HAP-1 (cell line): ENCODE measurements around the gene AADACL4.
"Not testable (repeated sequence)": the region's sequence is repeated elsewhere in the genome, so short reads cannot be mapped to it uniquely, and the experiment has no call there.

Experiments
- DNase-seq, 2 experiments: peaks; one replicate each; pipeline ENCODE4 v3.0.0-alpha.2; 2016 to 2020; ENCODE audit warnings: low spot score in 2 of 2
- H3K27me3 ChIP-seq: fragments of 250-450 bp; sonication (Bioruptor Pico); 2 replicates; pipeline ENCODE4 v1.5.1; 2020; ENCODE audit warnings: low read depth, mild to moderate bottlenecking, moderate library complexity
- H3K36me3 ChIP-seq: fragments of 250-450 bp; sonication (Bioruptor Pico); replicated peaks from 2 replicates; pipeline ENCODE4 v1.5.1; 2020; ENCODE audit warnings: mild to moderate bottlenecking
- H3K4me1 ChIP-seq: fragments of 250-450 bp; sonication (Bioruptor Pico); 2 replicates; pipeline ENCODE4 v1.5.1; 2020; ENCODE audit warnings: mild to moderate bottlenecking
- H3K4me3 ChIP-seq: fragments of 250-450 bp; sonication (Bioruptor Pico); 2 replicates; pipeline ENCODE4 v1.5.1; 2020; ENCODE audit warnings: mild to moderate bottlenecking, moderate library complexity
- H3K9me3 ChIP-seq: fragments of 250-450 bp; sonication (Bioruptor Pico); 2 replicates; pipeline ENCODE4 v1.5.1; 2020; ENCODE audit warnings: mild to moderate bottlenecking, moderate library complexity
- in situ Hi-C: fragments of 300-500 bp; cut with MboI; formaldehyde crosslinking; loops from 3 replicates; pipeline ENCODE4 v1.14.3; 2020; ENCODE audit warnings: low sequenced_read_pairs, inconsistent platforms, mixed read lengths

Gene AADACL4

DNA sequence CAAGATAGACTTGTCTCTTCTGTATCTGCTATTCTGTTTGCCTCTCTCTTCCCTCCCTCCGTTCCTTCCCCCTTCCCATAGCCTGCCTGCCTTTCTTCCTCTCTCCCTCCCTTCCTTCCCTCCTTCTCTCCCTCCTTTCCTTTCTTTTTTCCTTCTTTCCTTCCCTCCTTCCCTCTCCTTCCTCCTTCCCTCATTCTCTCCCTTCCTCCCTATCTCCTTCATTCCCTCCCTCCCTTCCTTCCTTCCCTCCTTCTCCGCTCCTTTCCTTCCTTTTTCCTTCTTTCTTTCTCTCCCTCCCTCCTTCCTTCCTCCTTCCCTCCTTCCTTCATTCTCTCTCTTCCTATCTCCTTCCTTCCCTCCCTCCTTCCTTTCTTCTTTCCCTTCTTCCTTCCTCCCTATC is 944 bp downstream of the AADACL4 start:
- peaks cover 14% of the 10 kb centered on the region for H3K9me3 ChIP-seq
- no peaks in the 10 kb centered on the region for H3K36me3 ChIP-seq
- no peaks in the 10 kb centered on the region for H3K27me3 ChIP-seq
- in situ Hi-C loops: no loop called here
- H3K4me3 ChIP-seq: no peak overlapping the region
- no peaks in the 10 kb centered on the region for H3K4me1 ChIP-seq
- DNase-seq: no peak

DNA sequence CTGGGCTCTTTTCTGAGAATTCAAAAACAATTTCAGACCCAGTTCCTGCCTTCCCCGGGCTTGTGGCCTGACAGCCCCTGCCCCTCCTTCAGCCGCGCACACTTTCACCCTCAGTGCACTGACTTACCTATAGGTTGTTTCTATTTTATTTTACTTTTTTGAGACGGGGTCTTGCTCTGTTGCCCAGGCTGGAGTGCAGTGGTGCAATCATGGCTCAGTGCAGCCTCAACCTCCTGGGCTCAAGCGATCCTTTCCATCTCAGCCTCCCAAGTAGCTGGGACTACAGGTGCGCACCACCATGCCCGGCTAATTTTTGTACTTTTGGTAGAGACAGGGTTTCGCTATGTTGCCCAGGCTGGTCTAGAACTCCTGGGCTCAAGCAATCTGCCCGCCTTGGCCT is 1.5 kb downstream of the AADACL4 start:
- H3K36me3 ChIP-seq, H3K9me3 ChIP-seq, in situ Hi-C loops, H3K4me3 ChIP-seq, H3K27me3 ChIP-seq, H3K4me1 ChIP-seq, DNase-seq: not testable (repeated sequence)

DNA sequence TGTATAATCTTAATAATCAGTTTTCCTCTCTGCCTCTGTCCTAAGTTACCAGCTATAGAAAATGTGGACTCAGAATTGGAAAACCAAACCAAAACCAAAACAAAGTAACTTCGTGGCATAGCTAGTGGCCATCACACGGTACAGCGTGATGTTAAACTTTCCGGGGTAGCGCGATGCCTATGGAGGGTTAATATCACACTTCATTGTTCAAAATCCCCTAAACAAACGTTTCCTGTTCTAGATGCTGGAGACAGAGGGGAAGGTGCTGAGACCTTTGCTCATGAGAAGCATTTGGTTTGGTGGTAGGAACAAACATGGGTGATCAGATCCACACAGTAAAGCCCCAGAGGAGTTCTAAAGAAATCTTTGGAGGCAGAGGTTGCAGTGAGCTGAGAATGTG is 4.9 kb downstream of the AADACL4 start:
- in situ Hi-C loops: no loop called here
- Histone ChIP-seq H3K4me1 (no peaks in the 10 kb centered on the region), H3K4me3 (no peak overlapping the region), H3K36me3 (no peaks in the 10 kb centered on the region), H3K27me3 (no peaks in the 10 kb centered on the region), H3K9me3 (no peaks in the 10 kb centered on the region)
- DNase-seq: no peak

DNA sequence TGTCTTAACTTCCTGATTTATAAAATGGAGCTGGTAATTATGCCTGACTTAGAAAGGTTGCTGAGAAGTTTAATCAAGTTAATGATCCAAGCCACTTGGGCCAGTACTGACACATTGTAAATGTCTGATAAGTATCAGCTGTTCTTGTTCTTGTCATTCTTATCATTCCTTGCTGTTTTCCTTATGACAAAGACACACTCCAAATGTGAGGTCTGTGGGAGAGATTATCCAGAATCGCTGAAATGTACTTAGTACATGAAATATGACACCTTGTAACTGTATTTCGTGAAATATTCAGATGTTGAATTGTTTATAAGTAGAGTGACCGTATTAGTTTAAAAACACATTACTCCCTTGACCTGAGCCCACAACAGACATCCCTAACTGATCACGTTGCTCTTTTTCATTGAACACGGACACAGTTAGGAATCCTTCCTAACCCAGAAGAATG is 6.1 kb downstream of the AADACL4 start:
- in situ Hi-C loops: loop anchor here (10.0 kb wide), 1 partner anchor 525 kb away; no protein-coding TSS in a partner anchor
- DNase-seq: no peak
- H3K9me3 ChIP-seq: no peaks in the 10 kb centered on the region

DNA sequence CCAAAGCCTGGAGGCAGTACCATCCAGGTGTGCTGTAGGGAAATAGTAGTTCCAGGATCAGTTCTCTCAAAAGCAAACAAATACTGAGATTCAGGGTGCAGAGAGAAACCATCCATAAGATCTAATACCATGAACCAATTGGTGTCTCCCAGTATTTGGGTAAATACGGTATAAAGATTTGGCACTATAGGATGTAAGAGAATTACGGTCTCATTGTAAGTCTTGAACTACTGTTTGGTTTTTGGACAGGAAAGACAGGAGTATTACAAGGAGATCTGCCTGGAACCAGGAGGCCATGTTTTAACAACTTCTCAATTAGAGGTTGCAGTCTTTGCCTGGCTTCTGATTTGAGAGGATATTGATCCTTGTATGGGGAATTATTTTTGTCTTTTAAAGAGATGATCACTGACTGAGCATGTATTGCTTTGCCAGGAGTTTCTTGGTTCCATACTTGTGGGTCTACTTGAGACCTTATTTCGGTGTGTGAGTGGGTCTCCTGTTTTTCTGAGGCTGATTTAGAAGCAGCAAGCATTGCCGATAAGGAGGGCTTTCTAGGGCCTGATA is 10.2 kb downstream of the AADACL4 start:
- in situ Hi-C loops: loop anchor here (10.0 kb wide), 1 partner anchor 529 kb away; no protein-coding TSS in a partner anchor
- Histone ChIP-seq H3K36me3 (no peaks in the 10 kb centered on the region), H3K27me3 (no peaks in the 10 kb centered on the region), H3K9me3 (no peaks in the 10 kb centered on the region), H3K4me3 (no peak overlapping the region), H3K4me1 (no peaks in the 10 kb centered on the region)
- DNase-seq: peak in 1 of 2 experiments; percentile 20

More for the DNA sequence above, 6.1 kb downstream of the AADACL4 start:
- H3K4me1 ChIP-seq: no peaks in the 10 kb centered on the region
- H3K27me3 ChIP-seq: no peaks in the 10 kb centered on the region
- H3K4me3 ChIP-seq: no peak overlapping the region
- no peaks in the 10 kb centered on the region for H3K36me3 ChIP-seq

DNA sequence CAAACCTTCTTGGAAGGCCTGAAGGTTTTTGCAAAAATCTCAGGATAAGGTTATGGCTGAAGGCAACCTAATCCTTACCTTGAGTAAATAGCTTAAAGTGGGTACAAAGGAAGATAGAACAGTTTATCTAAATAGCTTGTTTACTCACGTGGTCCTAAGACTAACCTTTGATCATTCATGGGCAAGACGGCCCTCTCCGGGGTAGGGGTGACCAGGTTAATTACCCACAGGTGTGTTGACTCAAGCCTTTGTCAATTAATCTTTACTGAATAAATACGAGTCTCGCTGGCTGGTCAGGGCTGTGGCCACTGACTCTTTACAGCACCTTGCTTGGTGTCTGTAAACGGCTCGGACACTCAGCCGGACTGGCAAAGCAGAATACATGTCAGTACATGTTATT is 10.8 kb downstream of the AADACL4 start:
- Histone ChIP-seq H3K27me3 (no peaks in the 10 kb centered on the region), H3K36me3 (no peaks in the 10 kb centered on the region), H3K9me3 (no peaks in the 10 kb centered on the region), H3K4me3 (no peak overlapping the region), H3K4me1 (no peaks in the 10 kb centered on the region)
- DNase-seq: no peak
- in situ Hi-C loops: loop anchor here (5.0 to 10.0 kb wide), 2 partner anchors 342 to 530 kb away; no protein-coding TSS in a partner anchor

DNA sequence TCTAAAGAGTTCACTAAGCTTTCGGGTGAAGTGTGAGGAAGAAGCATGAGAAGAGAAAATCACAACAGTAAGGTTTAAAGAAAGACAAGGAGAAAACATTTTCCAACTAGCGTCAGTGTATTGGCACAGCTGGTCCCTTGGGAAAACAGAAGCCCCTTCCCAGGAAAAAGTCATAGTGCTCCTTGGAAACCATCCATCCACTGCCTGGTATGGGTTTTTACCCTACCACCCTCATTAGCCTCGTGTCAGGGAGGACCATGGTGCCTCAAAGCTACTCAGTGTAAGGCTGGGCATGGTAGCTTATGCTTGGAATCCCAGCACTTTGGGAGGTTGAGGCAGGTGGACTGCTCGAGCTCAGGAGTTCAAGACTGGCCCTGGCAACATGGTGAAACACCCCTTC is 12.7 kb downstream of the AADACL4 start:
- Histone ChIP-seq H3K9me3 (no peaks in the 10 kb centered on the region), H3K4me1 (no peaks in the 10 kb centered on the region), H3K27me3 (no peaks in the 10 kb centered on the region), H3K36me3 (no peaks in the 10 kb centered on the region), H3K4me3 (no peak overlapping the region)
- in situ Hi-C loops: loop anchor here (5.0 to 10.0 kb wide), 2 partner anchors 344 to 532 kb away; no protein-coding TSS in a partner anchor
- DNase-seq: no peak

DNA sequence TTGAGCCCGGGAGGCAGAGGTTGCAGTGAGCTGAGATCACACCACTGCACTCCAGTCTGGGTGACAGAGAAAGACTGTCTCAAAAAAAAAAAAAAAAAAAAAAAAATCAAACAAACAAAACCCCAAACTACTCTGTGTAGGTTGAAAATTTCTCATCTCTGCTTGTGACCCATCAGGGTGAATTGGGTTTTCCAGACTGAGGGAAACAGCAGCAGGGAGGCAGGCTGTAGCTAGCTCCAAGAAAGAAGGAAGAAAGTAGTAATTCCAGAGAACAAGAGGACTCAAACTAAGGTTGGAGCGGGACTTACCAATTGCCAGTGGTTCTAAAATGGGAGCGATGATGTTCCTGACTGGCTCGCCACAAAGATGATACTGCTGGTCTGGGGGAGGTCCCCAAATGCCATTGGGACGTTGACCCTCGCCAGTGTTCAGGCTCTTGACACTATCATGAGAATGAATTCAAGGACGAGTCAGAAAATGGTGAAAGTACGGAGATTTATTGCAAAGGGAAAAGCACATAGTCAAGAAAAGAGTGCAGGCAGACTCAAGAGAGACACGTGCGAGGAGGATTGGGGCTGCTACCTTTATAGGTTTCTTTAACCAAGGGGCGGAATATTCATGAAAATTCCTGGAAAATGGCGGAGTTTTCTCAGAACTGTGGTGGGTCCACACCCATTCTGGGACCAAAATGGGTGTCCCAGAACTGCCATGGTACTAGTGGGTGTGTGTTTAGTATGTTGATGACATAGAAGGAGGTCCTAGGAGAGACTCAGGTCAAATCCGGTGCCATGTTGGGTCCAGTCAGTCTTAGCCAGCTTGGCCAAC is 13.4 kb downstream of the AADACL4 start:
- Histone ChIP-seq H3K27me3 (no peaks in the 10 kb centered on the region), H3K9me3 (no peaks in the 10 kb centered on the region), H3K4me3 (no peak overlapping the region), H3K36me3 (no peaks in the 10 kb centered on the region), H3K4me1 (no peaks in the 10 kb centered on the region)
- no peak for DNase-seq
- in situ Hi-C loops: loop anchor here (5.0 to 10.0 kb wide), 2 partner anchors 345 to 532 kb away; no protein-coding TSS in a partner anchor

DNA sequence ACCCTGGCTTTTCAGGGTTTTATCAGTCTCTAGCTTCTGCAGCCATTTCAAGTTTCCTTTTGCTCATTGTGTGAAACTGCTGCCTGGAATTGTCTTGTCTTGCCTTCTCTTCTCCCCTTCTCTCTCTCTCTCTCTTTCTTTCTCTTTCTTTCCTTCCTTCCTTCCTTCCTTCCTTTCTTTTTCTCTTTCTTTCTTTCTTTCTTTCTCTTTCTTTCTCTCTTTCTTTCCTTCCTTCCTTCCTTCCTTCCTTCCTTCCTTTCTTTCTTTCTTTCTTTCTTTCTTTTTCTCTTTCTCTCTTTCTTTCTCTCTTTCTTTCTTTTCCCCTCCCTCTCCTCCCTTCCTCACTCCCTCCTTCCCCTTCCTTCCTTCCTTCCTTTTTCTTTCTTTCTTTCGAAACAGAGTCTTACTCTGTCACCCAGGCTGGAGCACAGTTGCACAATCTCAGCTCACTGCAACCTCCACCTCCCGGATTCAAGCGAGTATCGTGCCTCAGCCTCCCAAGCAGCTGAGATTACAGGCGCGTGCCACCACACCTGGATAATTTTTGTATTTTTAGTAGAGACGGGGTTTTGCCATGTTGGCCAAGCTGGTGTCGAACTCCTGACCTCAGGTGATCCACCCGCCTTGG is 14.1 kb downstream of the AADACL4 start:
- not testable (repeated sequence) for H3K4me1 ChIP-seq, H3K4me3 ChIP-seq, H3K9me3 ChIP-seq, H3K36me3 ChIP-seq, DNase-seq, H3K27me3 ChIP-seq
- in situ Hi-C loops: loop anchor here (5.0 to 10.0 kb wide), 2 partner anchors 346 to 533 kb away; no protein-coding TSS in a partner anchor

DNA sequence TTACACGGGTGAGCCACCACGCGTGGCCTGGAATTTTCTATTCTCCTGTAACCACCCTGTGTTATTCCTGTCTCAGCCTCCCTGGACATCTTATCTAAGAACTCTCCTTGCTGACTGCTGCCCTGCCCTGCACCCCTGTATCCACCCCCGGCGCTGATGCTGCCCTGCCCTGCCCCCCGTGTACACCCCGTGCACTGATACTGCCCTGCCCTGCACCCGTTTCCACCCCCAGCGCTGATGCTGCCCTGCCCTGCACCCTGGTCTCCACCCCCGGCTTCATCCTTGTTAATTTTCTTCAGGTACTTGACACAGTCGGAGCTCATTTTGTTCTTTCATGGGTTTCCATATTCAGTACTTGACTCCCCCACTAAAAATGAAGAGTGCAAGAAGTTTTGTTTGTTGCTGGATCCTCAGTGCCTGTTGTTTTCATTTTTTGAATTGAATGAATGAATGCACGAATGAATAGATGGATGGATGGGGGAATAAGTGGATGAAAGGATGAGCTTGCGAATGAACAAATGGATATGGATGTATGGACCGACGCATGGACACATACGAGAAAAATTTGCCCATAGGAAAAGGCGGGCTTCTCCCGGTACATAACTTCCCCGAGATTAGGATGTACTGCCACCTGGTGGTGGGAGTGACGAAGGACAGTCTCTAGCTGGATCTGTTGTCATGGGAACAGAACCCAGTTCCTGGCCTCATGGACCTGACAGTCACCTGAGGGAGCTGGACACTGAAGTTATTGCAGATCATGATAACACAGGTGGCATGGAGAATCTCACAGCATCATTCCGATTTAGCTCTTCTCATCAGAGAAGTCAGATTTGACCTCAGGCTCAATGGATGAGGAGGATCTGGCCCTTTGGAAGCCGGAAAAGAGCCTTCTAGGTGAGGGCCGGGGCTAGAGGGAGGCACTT is 14.9 kb downstream of the AADACL4 start:
- H3K9me3 ChIP-seq: no peaks in the 10 kb centered on the region
- H3K4me3 ChIP-seq: no peak overlapping the region
- 0 out of 2 replicates have a peak, but pooled peaks cover 2% of the 10 kb centered on the region for H3K27me3 ChIP-seq
- in situ Hi-C loops: loop anchor here (5.0 to 10.0 kb wide), 2 partner anchors 346 to 534 kb away; no protein-coding TSS in a partner anchor
- DNase-seq: peak; percentile 66 to 88
- no peaks in the 10 kb centered on the region for H3K4me1 ChIP-seq
- no peaks in the 10 kb centered on the region for H3K36me3 ChIP-seq

DNA sequence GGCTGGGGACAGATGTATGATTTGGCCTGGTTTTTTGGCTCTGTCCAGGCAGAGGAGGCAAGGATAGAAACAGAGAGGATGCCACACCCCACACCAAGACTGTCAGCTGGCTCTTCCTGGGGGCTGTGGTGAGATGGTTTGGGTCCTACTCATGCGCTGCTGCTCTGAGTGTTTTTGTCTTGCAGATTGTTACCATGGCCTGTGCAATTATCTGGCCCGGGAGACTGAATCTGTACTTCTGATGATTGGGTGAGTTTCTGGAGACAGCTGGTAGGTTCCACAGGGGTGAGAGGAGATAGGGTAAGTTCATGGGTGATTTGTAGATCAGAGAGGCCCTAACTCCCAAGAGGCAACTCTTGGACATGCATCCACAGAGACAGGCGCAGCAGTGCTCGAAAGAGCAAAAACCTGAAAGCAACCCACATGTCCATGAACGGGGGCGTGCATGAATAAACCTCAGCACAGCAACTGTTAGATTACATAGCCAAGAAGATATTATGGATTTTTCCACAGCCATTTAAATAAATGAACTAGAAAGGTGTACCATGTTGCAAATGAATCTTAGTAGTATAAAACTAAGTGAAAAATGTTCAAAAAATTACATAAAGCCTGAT is 17.8 kb downstream of the AADACL4 start:
- Histone ChIP-seq H3K9me3 (no peaks in the 10 kb centered on the region), H3K36me3 (no peaks in the 10 kb centered on the region), H3K4me1 (no peaks in the 10 kb centered on the region), H3K27me3 (0 out of 2 replicates have a peak, but pooled peaks cover 2% of the 10 kb centered on the region), H3K4me3 (no peak overlapping the region)
- in situ Hi-C loops: no loop called here
- DNase-seq: no peak

DNA sequence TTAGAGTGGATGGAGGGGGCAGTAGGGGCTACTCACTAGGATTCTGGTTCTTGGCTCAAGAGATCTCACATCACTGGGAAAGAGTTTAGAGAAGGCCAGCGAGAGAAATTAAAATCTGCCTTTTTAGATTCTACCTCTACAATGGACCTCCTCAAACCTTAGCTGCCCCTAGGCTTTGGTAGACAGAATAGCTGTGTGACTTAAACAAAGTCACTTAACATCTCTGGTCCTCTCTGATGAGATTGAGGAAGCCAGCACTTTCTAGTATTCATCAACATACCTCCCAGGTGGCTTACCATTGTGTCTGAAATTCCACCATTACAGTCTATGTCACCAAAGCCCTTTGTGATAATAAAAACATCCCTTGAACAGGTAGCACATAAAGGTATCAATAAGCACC is 18.7 kb downstream of the AADACL4 start:
- DNase-seq: no peak
- H3K4me1 ChIP-seq: no peaks in the 10 kb centered on the region
- H3K4me3 ChIP-seq: no peak overlapping the region
- H3K27me3 ChIP-seq: 0 out of 2 replicates have a peak, but pooled peaks cover 2% of the 10 kb centered on the region
- H3K9me3 ChIP-seq: no peaks in the 10 kb centered on the region
- in situ Hi-C loops: no loop called here
- H3K36me3 ChIP-seq: no peaks in the 10 kb centered on the region
